ENCODE results near the gene LIPH. TPM values are rescaled to one million over a fixed set of nuclear protein-coding genes. Genes with fewer than 3 reads are reported as not detected.
"Not testable (repeated sequence)": the region's sequence is repeated elsewhere in the genome, so short reads cannot be mapped to it uniquely, and the experiment has no call there.

Gene LIPH
- total RNA-seq, 1 donor from 2014 or later: not detected

GRCh38 chr3:185490241-185490640 lies 62.1 kb downstream of the LIPH start:
- intact Hi-C loops (cut with micrococcal nuclease): loop anchor here (10.0 kb wide), 3 partner anchors 1295 to 1605 kb away; partner anchors contain the start of genes AP2M1, EIF4A2 and PARL

- intact Hi-C loops (cut with micrococcal nuclease): no loop called here
Measured at GRCh38 chr3:185489462-185489861, 62.9 kb downstream of the LIPH start.

GRCh38 chr3:185488465-185488864 lies 63.9 kb downstream of the LIPH start:
- intact Hi-C loops (cut with micrococcal nuclease): no loop called here

GRCh38 chr3:185486394-185486793 lies 66.0 kb downstream of the LIPH start:
- intact Hi-C loops (cut with micrococcal nuclease): no loop called here

GRCh38 chr3:185484296-185484695 lies 68.1 kb downstream of the LIPH start:
- intact Hi-C loops (cut with micrococcal nuclease): no loop called here

- intact Hi-C loops (cut with micrococcal nuclease): no loop called here
Measured at GRCh38 chr3:185479373-185479945, 72.9 kb downstream of the LIPH start.

GRCh38 chr3:185477316-185477715 lies 75.1 kb downstream of the LIPH start:
- intact Hi-C loops (cut with micrococcal nuclease): no loop called here

- intact Hi-C loops (cut with micrococcal nuclease): not testable (repeated sequence)
Measured at GRCh38 chr3:185474922-185475321, 77.5 kb downstream of the LIPH start.

GRCh38 chr3:185473290-185473815 lies 79.0 kb downstream of the LIPH start:
- intact Hi-C loops (cut with micrococcal nuclease): no loop called here

- intact Hi-C loops (cut with micrococcal nuclease): no loop called here
Measured at GRCh38 chr3:185470323-185470722, 82.1 kb downstream of the LIPH start.

GRCh38 chr3:185469542-185469941 lies 82.8 kb downstream of the LIPH start:
- intact Hi-C loops (cut with micrococcal nuclease): no loop called here

GRCh38 chr3:185466123-185466522 lies 86.3 kb downstream of the LIPH start:
- intact Hi-C loops (cut with micrococcal nuclease): not testable (repeated sequence)

- intact Hi-C loops (cut with micrococcal nuclease): no loop called here
Measured at GRCh38 chr3:185465471-185465870, 86.9 kb downstream of the LIPH start.

GRCh38 chr3:185460719-185461350 lies 91.6 kb downstream of the LIPH start:
- intact Hi-C loops (cut with micrococcal nuclease): loop anchor here (1.0 kb wide), 1 partner anchor 98 kb away; no protein-coding TSS in a partner anchor

- intact Hi-C loops (cut with micrococcal nuclease): loop anchor here (1.0 kb wide), 1 partner anchor 99 kb away; no protein-coding TSS in a partner anchor
Measured at GRCh38 chr3:185460309-185460708, 92.1 kb downstream of the LIPH start.

GRCh38 chr3:185457376-185457775 lies 95.0 kb downstream of the LIPH start:
- intact Hi-C loops (cut with micrococcal nuclease): no loop called here

Other genes with a start within 250 kb of the LIPH start
- 11.3 and 11.8 TPM in 2 replicates for gene MAP3K13, start 189.5 kb downstream of the LIPH start, total RNA-seq
- 21.6 and 24.4 TPM in 2 replicates for gene TMEM41A, start 53.6 kb downstream of the LIPH start, total RNA-seq
- gene SENP2, start 33.7 kb upstream of the LIPH start, total RNA-seq: 33.4 and 34.3 TPM in 2 replicates